ENCODE results near the gene PKMYT1. TPM values are rescaled to one million over a fixed set of nuclear protein-coding genes. Genes with fewer than 3 reads are reported as not detected.

The PKMYT1 gene
- total and polyA plus RNA-seq, 2 experiments from 2014 or later = 90.9 to 100 TPM

GRCh38 chr16:2967721-2968161 is 12.5 kb downstream of the PKMYT1 start (continued):
- TF ChIP-seq, protein P1, sequence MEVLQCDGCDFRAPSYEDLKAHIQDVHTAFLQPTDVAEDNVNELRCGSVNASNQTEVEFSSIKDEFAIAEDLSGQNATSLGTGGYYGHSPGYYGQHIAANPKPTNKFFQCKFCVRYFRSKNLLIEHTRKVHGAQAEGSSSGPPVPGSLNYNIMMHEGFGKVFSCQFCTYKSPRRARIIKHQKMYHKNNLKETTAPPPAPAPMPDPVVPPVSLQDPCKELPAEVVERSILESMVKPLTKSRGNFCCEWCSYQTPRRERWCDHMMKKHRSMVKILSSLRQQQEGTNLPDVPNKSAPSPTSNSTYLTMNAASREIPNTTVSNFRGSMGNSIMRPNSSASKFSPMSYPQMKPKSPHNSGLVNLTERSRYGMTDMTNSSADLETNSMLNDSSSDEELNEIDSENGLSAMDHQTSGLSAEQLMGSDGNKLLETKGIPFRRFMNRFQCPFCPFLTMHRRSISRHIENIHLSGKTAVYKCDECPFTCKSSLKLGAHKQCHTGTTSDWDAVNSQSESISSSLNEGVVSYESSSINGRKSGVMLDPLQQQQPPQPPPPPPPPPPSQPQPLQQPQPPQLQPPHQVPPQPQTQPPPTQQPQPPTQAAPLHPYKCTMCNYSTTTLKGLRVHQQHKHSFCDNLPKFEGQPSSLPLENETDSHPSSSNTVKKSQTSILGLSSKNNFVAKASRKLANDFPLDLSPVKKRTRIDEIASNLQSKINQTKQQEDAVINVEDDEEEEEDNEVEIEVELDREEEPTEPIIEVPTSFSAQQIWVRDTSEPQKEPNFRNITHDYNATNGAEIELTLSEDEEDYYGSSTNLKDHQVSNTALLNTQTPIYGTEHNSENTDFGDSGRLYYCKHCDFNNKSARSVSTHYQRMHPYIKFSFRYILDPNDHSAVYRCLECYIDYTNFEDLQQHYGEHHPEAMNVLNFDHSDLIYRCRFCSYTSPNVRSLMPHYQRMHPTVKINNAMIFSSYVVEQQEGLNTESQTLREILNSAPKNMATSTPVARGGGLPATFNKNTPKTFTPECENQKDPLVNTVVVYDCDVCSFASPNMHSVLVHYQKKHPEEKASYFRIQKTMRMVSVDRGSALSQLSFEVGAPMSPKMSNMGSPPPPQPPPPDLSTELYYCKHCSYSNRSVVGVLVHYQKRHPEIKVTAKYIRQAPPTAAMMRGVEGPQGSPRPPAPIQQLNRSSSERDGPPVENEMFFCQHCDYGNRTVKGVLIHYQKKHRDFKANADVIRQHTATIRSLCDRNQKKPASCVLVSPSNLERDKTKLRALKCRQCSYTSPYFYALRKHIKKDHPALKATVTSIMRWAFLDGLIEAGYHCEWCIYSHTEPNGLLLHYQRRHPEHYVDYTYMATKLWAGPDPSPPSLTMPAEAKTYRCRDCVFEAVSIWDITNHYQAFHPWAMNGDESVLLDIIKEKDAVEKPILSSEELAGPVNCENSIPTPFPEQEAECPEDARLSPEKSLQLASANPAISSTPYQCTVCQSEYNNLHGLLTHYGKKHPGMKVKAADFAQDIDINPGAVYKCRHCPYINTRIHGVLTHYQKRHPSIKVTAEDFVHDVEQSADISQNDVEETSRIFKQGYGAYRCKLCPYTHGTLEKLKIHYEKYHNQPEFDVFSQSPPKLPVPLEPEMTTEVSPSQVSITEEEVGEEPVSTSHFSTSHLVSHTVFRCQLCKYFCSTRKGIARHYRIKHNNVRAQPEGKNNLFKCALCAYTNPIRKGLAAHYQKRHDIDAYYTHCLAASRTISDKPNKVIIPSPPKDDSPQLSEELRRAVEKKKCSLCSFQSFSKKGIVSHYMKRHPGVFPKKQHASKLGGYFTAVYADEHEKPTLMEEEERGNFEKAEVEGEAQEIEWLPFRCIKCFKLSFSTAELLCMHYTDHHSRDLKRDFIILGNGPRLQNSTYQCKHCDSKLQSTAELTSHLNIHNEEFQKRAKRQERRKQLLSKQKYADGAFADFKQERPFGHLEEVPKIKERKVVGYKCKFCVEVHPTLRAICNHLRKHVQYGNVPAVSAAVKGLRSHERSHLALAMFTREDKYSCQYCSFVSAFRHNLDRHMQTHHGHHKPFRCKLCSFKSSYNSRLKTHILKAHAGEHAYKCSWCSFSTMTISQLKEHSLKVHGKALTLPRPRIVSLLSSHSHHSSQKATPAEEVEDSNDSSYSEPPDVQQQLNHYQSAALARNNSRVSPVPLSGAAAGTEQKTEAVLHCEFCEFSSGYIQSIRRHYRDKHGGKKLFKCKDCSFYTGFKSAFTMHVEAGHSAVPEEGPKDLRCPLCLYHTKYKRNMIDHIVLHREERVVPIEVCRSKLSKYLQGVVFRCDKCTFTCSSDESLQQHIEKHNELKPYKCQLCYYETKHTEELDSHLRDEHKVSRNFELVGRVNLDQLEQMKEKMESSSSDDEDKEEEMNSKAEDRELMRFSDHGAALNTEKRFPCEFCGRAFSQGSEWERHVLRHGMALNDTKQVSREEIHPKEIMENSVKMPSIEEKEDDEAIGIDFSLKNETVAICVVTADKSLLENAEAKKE (CRISPR knock-in tag; IDR thresholded peaks at IDR 0.05) = no peak
- TF ChIP-seq JUNB (IDR thresholded peaks at IDR 0.05; ENCODE audit: unreplicated experiment) (no peak), REST (IDR thresholded peaks at IDR 0.05; ENCODE audit: unreplicated experiment) (no peak), EZH2phosphoT487 (IDR thresholded peaks at IDR 0.05; ENCODE audit: unreplicated experiment) (no peak), ZNF331 (CRISPR knock-in tag; IDR thresholded peaks at IDR 0.05; ENCODE audit: low read depth) (no peak), ETS1 (IDR thresholded peaks at IDR 0.05) (no peak), EZH2 (IDR thresholded peaks at IDR 0.05; ENCODE audit: low read depth, unreplicated experiment) (no peak), POLR2AphosphoS5 (IDR thresholded peaks at IDR 0.05; ENCODE audit: low read depth) (no peak), STAT1 (IDR thresholded peaks at IDR 0.05; ENCODE audit: unreplicated experiment) (no peak), ZNF114 (CRISPR knock-in tag; IDR thresholded peaks at IDR 0.05) (no peak), NANOG (IDR thresholded peaks at IDR 0.05; ENCODE audit: borderline replicate concordance) (no peak)
- TF ChIP-seq, protein P2, sequence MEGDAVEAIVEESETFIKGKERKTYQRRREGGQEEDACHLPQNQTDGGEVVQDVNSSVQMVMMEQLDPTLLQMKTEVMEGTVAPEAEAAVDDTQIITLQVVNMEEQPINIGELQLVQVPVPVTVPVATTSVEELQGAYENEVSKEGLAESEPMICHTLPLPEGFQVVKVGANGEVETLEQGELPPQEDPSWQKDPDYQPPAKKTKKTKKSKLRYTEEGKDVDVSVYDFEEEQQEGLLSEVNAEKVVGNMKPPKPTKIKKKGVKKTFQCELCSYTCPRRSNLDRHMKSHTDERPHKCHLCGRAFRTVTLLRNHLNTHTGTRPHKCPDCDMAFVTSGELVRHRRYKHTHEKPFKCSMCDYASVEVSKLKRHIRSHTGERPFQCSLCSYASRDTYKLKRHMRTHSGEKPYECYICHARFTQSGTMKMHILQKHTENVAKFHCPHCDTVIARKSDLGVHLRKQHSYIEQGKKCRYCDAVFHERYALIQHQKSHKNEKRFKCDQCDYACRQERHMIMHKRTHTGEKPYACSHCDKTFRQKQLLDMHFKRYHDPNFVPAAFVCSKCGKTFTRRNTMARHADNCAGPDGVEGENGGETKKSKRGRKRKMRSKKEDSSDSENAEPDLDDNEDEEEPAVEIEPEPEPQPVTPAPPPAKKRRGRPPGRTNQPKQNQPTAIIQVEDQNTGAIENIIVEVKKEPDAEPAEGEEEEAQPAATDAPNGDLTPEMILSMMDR (conservative IDR thresholded peaks at IDR 0.05; ENCODE audit: low read depth in 2 of 2) = no peak

All from GM23338 (cell line).